CD4-positive, alpha-beta T cell treated with Interleukin-21 for 1 hour (primary cell): ENCODE measurements around the gene SNRNP35.
"Not testable (repeated sequence)": the region's sequence is repeated elsewhere in the genome, so short reads cannot be mapped to it uniquely, and the experiment has no call there.

Experiments used
- DNase-seq: peaks from one replicate; pipeline ENCODE4 v3.0.0-alpha.2; 2020

Gene SNRNP35

DNA sequence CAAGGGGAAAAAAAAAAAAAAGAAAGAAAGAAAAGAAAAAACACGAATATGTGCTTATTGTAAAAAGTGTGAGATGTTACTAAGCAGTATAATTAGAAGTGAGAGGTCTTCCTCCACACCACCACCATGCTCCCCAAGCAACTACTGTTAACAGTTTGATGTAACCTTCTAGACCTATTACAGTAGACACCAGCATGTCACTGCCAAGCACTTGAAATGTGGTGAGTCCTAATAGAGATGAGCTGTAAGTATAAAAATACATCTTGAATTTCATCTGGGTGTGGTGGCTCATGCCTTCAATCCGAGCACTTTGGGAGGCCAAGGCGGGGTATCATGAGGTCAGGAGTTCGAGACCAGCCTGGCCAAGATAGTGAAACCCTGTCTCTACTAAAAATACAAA lies 8.1 kb upstream of the SNRNP35 start:
- no peak for DNase-seq

DNA sequence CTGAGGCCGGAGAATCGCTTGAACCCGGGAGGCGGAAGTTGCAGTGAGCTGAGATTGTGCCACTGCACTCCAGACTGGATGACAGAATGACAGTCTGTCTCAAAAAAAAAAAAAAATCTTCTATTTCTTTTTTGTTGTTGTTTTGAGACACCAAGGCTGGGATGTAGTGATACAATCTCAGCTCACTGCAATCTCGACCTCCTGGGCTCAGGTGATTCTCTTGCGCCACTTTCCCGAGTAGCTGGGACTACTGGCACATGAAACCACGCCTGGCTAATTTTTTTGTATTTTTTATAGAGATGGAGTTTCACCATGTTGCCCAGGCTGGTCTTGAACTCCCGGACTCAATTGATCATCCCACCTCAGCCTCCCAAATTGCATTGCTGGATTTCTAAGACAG lies 7.3 kb upstream of the SNRNP35 start:
- DNase-seq, result no peak

DNA sequence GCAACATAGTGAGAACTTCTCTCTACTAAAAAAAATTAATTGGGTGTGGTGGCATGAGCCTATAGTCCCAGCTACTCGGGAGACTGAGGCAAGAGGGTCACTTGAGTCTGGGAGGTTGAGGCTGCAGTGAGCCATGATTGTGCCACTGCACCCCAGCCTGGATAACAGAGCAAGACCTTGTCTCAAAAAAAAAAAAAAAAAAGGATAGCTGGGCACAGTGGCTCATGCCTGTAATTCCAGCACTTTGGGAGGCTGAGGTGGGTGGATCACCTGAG lies 5.7 kb upstream of the SNRNP35 start:
- DNase-seq, result not testable (repeated sequence)

GRCh38 chr12:123453165-123453564 lies 4.8 kb upstream of the SNRNP35 start:
- no peak for DNase-seq

DNA sequence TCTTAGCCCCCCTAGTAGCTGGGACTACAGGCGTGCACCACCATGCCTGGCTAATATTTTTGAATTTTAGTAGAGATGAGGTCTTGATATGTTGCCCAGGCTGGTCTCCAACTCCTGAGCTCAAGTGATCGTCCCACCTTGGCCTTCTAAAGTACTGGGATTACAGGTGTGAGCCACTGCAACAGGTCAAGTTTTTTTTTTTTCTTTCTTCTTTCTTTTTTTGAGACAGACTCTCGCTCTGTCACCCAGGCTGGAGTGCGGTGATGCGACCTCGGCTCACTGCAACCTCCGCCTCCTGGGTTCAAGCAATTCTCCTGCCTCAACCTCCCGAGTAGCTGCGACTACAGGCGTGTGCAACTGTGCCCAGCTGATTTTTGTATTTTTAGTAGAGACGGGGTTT lies 5.2 kb downstream of the SNRNP35 start:
- DNase-seq, result not testable (repeated sequence)

- no peak for DNase-seq
Measured at GRCh38 chr12:123465084-123465483, 7.1 kb downstream of the SNRNP35 start.

- DNase-seq, result peak; percentile 57
Measured at GRCh38 chr12:123468786-123469185, 10.8 kb downstream of the SNRNP35 start.

DNA sequence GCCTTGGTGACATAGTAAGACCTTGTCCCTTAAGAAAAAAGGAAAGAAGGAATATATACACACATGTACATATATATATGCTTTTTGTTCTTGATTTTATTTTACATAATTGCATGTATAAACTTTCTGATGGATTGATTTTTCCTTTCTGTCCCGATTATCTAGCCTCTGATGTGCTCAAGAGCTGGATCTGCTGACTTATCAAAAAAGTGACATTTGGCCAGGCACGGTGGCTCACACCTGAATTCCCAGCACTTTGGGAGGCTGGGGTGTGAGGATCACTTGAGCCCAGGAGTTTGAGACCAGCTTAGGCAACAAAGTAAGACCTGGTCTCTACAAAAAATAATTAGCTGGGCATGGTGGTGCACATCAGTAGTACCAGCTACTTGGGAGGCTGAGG lies 12.0 kb downstream of the SNRNP35 start:
- no peak for DNase-seq

DNA sequence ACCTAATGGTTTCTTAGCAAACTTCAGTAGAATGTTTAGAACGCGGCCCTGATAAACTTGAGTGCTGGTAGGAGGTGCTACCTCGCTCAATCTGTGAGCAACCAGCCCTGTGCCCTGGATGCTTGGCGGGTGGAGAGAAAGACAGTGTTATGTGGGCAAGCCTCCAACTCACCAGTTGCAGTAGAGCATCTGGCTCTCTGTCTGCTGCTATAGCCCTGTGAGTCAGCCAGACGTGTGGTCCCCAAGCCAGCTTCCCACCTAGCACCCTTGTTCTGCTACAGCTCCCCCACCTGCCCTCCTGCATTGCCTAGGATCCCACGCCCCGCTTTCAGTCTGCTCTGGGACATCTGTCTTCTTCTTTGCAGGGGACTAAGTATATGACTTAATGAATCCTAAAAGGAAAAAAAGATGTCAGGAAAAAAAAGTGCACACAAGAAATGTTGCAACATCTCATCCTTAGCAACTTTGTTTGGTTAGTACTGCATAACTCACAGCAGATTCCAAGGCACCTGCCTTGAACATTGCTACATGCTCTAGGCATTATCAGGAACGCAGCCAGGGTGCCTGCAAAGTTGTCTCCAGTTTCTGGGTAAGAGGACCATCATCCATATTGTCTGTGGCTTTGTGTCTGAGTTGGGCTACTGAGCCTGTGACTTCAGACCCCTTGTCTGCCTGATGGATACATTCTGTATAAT lies 13.6 kb downstream of the SNRNP35 start:
- DNase-seq, result no peak

DNA sequence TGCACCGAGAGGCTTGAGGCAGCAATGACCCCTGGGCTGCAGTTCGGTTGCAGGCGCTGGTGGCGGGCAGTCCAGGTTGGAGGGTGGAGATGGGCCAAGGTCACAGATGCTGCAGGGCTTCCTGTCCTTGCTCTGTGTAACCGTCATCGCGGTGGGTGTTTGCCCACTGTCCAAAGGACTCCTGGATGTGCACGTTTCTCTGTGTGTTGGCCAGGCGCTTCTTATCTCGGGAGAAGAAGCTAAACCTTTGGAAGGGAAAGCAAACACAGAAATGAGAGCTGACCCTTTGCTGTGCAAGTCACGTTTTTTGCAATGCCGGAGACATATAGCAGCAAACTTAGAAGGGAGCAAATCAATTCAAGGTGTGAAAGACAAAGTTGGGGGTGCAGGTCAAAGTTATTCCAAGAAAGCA lies 14.5 kb downstream of the SNRNP35 start:
- no peak for DNase-seq

- peak; percentile 36 for DNase-seq
Measured at GRCh38 chr12:123474485-123475245, 16.7 kb downstream of the SNRNP35 start.

DNA sequence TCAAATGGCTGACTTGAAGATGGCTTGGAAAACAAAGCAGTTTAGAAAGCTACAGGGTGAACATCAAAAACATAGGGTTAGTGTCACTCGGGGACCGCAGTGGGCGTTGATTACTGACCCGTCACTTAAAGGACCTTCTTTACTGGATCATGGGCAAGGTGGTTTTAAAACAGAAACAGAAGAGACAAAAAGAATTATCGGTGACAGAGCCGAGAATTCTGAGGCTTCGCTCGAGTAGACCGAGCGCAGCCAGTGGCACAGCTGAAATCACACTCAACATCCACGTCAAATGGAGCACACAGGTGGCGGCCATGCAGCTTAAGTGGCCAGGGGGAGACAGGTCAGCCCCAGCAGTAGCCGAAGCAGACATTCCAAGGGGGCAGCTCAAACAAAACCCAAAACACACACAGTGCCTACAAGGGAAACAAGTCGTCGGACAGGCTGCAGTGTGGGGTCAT lies 17.3 kb downstream of the SNRNP35 start:
- DNase-seq, result no peak

DNA sequence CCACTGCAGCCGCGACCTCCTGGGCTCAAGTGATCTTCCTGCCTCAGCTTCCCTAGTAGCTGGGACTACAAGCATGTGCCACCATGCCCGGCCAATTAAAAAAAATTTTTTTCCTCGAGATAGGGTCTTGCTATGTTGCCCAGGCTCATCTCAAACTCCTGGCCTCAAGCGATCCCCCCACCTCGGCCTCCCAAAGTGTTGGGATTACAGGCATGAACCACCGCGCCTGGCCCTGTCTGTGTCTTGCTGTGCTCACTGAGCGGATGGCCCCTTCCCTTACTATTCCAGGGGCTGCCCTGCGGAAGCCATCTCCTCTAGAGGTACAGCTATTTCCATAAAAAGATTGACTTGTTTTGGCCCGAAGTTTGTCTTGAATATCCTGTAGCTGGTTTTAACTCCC lies 20.1 kb downstream of the SNRNP35 start:
- no peak for DNase-seq

- no peak for DNase-seq
Measured at GRCh38 chr12:123478762-123479161, 20.8 kb downstream of the SNRNP35 start.

DNA sequence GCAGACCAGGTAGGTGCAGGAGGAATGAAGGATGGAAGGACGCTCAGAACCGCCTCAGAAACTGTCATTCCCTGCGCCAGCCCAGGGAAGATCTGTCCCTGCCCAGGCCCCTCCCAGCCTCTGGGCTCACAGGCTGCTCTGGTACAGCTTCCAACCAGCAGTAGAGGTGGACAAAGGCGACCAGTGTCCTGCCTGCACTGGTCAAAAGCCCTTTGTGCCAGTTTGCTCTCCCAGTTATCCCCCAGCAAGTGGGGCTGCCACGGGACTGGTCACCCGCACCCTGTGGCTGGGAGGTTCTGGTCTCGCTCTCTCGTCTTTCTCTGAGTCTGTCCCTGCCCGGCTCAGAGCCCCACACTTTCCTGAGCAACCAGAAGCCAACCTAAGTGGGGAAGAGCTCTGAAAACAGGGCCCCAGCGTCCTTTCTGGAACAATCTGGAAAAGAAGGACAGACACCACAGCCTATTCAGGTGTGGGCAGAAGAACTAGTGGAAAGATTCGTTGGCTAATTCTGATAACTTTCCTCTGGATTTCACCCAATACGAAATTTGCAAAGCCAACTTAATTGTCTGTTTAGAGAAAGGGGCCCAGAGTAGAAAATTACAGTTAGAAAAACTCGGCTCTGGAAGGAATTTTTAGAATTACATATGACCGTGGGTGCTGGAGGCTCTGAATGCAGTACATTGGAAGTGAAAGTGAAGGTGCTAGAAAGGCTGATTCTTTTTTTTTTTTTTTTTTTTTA lies 21.7 kb downstream of the SNRNP35 start:
- no peak for DNase-seq

- not testable (repeated sequence) for DNase-seq
Measured at GRCh38 chr12:123481251-123481650, 23.3 kb downstream of the SNRNP35 start.

DNA sequence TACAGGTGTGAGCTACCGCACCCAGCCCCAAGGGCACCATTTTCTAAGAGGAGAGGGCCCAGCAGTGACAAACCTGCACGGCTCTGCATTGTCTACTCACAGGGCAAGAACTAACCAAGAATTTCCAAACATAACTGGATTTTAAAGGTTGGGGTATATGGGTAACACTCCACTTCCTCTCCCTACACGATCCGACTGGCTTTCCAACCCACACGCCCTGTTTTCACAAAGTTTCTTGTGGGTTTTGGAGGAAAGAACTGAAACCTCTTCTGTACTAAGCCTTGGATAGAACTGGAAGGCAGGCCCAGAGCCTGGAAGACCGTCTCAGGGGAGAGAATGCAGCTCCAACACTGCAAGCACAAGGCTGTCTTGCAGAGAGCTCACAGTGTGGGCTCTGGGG lies 24.9 kb downstream of the SNRNP35 start:
- no peak for DNase-seq

DNA sequence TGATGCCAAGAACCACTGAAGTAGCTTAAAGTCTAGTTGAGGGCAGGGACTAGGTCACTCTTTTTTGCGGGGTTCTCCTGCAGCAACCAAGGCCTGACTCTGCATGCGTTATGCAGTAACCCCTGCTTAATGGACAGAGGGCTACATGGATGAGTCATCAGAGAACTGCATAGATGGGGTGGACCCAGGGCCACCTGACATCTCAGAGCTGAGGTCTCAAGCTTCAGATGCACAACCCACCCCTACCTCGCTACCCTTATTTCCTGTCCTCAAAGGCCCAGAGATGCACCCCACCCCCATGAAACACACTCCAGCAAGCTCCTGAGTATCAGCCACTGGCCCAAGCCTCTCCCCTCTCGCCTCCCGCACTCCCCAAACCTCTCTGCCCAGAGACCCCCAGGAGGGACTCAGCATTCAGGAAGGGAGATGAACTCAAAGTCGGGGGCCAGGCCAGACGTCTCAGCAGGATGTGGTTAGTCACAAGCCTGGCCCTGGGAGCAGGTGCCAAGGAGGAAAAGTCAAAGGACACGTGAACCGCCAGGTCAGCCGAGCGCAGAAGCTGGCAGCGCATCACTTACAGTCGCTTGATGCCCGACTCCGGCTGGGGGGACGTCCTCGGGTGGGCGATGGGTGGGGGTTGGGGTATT lies 25.8 kb downstream of the SNRNP35 start:
- no peak for DNase-seq

DNA sequence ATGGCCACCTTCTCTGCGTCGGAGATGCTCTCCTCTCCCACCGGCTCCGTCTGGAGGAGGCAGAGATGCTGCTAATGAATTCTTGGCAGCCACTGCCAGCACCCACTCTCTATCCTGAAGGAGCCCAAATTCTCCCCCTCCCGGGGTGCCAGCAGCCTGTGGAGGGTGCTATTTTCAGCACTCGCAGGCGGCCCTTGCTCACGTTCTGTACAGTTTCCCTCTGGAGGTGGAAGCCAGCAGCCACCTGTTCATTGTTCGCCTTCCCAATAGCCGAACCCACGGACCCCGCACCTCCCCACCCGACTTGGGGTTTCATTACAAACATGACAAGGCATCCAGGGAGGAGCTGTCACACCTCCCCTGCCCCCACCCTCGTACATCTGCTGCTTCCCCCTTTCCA lies 27.8 kb downstream of the SNRNP35 start:
- no peak for DNase-seq

- no peak for DNase-seq
Measured at GRCh38 chr12:123487428-123487827, 29.5 kb downstream of the SNRNP35 start.

DNA sequence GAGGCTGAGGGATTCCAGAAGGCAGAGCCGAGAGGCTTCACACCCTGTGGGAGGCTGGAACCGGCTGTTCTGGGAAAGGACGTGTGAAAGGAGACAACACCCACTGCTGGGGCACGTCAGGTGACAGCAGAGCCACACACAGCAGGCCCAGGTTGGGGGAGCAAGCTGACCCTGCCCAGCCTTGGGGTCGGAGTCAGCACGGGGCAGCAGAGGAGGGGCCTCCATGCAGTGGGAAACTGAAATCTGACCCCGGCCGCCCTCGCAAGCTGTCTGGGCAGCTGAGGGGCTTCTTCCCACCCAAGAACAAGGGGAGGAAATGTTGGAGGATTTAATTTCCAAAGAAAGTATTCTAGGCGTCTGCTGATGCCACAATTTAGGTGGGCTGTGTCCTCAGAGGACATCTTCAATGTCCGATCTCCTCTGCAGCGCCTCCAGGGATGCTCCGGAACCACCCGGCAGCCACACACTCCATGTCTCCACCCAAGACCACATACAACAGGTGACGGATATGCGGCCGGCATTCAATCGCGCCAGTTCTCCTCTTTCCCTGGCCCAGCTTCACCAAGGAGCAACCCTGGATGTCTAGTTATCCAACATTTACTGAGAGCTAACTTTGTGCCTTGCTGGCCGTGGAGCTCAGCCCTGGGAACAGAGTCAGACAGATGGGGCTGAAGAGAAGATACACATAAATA lies 30.7 kb downstream of the SNRNP35 start:
- DNase-seq, result no peak

- DNase-seq, result no peak
Measured at GRCh38 chr12:123489580-123489979, 31.6 kb downstream of the SNRNP35 start.

DNA sequence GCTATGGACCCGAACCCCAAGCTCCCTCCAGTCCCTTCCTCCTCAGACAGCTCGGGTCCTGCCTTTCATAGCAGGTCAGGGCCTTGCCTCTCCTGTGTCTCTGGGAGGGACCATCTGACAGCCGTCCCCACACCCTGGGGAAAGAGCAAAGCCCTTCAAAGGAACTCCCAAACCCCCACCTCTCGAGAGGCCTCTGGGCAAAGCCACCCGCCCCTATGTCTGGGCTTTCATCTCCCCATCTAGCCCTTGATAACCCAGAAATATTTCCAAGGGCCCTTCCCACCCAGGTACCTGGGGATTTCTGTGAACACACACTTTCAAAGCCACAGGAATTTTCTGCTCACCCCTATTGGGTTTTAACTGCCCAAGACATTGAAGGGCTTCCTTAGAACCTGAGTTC lies 32.1 kb downstream of the SNRNP35 start:
- DNase-seq, result no peak
